RPMI8226 (cell line): ENCODE measurements around the gene LDLRAD2.
"Not testable (repeated sequence)": the region's sequence is repeated elsewhere in the genome, so short reads cannot be mapped to it uniquely, and the experiment has no call there.

ENCODE experiments used
- DNase-seq: peaks from one replicate; pipeline ENCODE4 v3.0.0-alpha.2; 2015

Gene LDLRAD2

GRCh38 chr1:21783679-21784603, 28.1 kb upstream of the LDLRAD2 start:
- peak; percentile 97 for DNase-seq

DNA sequence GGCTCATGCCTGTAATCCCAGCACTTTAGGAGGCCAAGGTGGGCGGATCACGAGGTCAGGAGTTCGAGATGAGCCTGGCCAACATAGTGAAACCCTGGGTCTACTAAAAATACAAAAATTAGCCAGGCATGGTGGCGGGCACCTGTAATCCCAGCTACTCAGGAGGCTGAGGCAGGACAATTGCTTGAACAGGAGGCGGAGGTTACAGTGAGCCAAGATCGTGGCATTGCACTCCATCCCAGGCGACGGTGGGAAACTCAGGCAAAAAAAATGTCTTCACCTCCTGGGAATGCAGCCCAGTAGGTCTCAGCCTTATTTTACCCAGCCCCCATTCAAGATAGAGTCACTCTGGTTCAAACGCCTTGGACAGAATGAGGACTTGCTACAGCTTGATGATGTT, 26.3 kb upstream of the LDLRAD2 start:
- not testable (repeated sequence) for DNase-seq

GRCh38 chr1:21786640-21787039, 25.4 kb upstream of the LDLRAD2 start:
- DNase-seq: no peak

GRCh38 chr1:21793104-21793503, 19.0 kb upstream of the LDLRAD2 start:
- no peak for DNase-seq

GRCh38 chr1:21794656-21795055, 17.4 kb upstream of the LDLRAD2 start:
- no peak for DNase-seq

- no peak for DNase-seq
These were observed 17.0 kb upstream of the LDLRAD2 start for GRCh38 chr1:21795075-21795474.

- peak; percentile 49 for DNase-seq
These were observed 12.3 kb upstream of the LDLRAD2 start for GRCh38 chr1:21799730-21800129.

DNA sequence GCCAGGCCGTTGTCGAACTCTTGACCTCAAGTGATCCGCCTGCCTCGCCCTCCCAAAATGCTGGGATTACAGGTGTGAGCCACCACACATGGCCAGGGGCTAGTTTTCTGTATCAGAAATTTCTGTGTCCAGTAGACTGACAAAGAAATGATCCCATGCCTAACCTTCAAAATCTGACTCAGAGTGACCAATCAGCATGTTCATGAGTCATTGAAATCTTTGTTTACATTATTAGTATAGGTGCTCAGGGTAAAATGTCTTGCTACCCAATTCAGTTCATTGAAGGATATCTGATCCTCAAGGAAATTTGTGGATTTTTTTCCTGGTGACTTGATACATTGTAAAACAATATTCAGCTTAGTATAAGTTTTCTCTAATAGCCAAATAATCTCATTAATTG, 11.0 kb upstream of the LDLRAD2 start:
- no peak for DNase-seq

- no peak for DNase-seq
These were observed 7.5 kb upstream of the LDLRAD2 start for GRCh38 chr1:21804536-21804935.

GRCh38 chr1:21813542-21813941, 1.5 kb downstream of the LDLRAD2 start:
- no peak for DNase-seq

GRCh38 chr1:21814241-21814918, 2.3 kb downstream of the LDLRAD2 start:
- no peak for DNase-seq

GRCh38 chr1:21814981-21815582, 3.0 kb downstream of the LDLRAD2 start:
- DNase-seq: no peak

DNA sequence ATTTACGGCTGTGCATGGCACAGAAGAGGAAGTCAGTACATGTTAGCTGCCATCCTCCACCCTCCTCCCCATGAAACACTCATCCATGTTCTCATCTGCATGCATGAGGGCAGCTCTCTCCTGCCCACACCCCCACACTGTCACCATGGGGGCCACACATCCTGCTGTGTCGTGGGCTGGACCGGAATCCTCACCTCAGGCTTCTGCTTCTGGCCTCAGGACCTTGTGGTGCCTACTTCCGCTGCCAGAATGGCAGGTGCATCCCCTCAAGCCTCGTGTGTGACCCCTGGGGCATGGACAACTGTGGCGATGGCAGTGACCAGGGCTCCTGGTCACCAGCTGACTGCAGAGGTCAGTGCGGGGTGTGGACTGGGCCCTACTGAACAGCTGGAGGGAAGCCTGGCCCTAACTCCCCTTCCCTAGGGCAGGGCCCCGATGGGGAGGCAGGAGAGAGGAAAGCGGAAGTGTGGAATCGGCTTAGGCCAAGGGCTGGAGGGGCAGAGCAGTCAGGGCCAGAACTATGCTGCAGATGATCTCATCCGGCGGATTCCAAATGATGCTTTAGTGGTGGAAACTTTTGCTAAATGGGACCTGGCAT, 3.8 kb downstream of the LDLRAD2 start:
- DNase-seq: no peak

DNA sequence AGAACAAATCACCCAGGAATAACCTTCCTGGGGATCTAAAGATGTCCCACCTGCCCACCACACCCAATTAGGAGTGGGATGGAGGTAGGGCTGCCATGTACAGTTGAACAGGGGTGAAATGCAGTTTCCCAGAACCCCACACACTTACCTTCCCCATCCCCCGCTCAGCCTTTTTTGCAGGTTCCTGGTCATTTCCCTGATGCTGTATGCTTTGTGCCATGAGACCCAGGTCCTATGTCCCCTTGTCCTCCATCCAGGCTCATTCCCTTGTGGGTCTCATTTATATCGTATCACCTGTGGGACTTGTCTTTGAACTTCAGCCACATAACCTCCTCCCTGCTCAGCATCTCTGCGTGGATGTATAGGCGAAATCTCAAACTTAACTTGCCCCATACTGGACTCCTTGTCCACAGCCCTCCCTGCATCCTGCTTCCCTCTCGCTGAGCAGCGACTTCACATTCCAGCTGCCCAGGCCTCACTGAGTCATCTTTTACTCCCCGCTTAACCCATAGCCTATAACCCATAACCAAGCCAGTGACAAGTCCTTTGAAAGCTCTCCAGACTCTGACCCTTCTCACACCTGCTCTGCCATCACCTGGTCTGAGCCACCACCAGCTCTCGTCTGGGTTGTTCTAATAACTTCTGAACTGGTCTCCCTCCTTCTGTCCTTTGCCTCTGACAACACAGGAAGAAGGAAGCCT, 4.7 kb downstream of the LDLRAD2 start:
- no peak for DNase-seq

- peak; percentile 67 for DNase-seq
These were observed 6.6 kb downstream of the LDLRAD2 start for GRCh38 chr1:21818656-21819055.

GRCh38 chr1:21820597-21821232, 8.7 kb downstream of the LDLRAD2 start:
- no peak for DNase-seq

DNA sequence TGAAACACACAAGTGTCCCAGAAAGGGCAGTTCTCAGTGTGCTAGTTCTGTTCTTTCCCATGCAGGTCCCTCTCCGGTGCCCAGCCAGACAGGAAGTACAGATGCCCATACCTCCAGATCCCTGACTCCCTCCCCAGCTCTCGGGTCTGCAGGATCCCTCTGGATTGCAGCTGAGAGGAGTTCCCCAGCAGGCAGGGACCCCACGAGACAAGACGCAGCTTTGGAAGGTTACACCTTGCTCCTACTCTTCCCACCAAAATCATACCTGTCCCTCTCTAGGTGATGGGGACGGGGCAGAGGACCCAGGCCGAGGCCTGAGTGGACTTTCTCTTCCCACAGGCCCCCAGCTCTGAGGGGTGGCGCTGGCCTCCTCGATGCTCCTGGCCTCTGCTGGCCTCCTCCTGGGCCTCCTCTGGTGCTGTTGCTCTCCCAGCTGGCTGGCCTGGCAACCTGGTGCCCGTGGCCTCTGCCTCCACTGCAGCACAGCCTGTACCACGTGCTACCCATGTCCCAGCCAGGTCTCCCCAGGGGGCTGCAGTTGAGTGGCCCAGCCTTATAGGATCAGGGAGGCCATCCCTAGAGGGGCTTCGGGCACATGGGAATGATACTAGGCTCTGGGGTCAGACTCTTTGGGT, 9.4 kb downstream of the LDLRAD2 start:
- no peak for DNase-seq

GRCh38 chr1:21822349-21822748, 10.3 kb downstream of the LDLRAD2 start:
- no peak for DNase-seq

DNA sequence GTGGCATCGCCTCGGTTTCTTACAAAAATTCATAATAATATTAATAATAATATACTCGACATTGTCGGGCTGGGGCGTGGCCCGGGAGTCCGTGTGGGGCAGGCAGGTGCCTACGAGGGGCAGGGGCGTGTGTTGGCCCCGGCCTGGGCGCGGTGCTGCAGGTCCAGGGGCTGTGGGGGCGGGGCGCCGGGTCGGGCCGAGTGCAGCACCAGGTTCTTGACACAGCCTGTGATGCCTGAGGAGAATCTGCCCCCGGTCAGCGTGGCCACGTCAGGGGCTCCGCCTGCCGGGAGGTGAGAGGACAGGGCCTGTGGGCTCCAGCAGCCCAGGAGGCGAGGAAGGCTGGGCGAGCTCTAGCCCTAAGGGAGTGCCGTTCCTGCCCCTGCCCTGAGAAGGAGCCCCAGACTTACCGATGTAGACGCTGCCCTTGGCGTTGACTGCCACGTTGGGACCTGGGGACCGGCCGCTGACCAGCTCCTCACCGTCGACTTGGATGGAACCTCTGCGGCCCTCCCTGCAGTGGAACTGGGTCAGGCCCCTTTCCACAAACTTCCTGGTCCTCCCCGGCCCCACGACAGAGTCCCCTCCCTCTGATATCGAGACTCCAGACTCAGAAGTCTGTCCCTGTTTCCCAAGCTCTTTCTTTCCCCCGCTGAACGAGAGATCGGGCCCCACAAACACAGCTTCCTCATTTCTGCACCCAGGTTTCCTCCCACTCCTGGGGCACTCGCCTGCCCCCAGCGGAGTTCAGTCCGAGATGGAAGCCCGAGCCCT, 11.3 kb downstream of the LDLRAD2 start:
- peak; percentile 20 for DNase-seq

- DNase-seq: no peak
These were observed 12.1 kb downstream of the LDLRAD2 start for GRCh38 chr1:21823980-21824702.
